ENCODE data around the gene RALGAPA2.

RALGAPA2 gene

DNA sequence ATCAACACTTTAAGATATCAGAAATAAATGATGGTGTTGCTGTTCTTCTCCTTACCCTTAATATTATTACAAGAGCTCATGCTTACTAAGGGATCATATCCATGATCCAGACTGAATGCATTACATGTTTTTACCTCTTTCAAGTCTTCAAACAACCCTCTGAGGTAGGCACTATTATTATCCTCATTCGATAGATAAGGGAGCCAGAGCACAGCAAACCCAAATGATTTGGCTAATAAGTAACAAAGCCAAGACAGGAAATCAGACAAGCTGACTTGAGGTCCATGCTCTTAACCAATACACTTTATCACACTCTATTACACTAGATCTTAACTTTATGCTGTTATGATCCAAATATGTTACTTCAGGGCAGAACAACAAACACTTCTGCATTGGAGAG is 145.9 kb downstream of the RALGAPA2 start:
- no peak for DNase-seq (ENCODE audit: low read depth in 1 of 2, low spot score in 1 of 2)
- Histone ChIP-seq H3K27ac (replicated peaks) (no peak overlapping the region), H3K27me3 (ENCODE audit: insufficient read depth, poor library complexity, severe bottlenecking) (no peaks in the 10 kb centered on the region), H3K4me3 (replicated peaks; ENCODE audit: insufficient read depth, low read length) (no peak overlapping the region)
- TF ChIP-seq, protein P1, sequence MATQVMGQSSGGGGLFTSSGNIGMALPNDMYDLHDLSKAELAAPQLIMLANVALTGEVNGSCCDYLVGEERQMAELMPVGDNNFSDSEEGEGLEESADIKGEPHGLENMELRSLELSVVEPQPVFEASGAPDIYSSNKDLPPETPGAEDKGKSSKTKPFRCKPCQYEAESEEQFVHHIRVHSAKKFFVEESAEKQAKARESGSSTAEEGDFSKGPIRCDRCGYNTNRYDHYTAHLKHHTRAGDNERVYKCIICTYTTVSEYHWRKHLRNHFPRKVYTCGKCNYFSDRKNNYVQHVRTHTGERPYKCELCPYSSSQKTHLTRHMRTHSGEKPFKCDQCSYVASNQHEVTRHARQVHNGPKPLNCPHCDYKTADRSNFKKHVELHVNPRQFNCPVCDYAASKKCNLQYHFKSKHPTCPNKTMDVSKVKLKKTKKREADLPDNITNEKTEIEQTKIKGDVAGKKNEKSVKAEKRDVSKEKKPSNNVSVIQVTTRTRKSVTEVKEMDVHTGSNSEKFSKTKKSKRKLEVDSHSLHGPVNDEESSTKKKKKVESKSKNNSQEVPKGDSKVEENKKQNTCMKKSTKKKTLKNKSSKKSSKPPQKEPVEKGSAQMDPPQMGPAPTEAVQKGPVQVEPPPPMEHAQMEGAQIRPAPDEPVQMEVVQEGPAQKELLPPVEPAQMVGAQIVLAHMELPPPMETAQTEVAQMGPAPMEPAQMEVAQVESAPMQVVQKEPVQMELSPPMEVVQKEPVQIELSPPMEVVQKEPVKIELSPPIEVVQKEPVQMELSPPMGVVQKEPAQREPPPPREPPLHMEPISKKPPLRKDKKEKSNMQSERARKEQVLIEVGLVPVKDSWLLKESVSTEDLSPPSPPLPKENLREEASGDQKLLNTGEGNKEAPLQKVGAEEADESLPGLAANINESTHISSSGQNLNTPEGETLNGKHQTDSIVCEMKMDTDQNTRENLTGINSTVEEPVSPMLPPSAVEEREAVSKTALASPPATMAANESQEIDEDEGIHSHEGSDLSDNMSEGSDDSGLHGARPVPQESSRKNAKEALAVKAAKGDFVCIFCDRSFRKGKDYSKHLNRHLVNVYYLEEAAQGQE (IDR thresholded peaks at IDR 0.05; ENCODE audit: insufficient replicate concordance, low read depth) = no peak
- TF ChIP-seq GABPA (IDR thresholded peaks at IDR 0.05; ENCODE audit: low read depth) (no peak), POLR2AphosphoS5 (IDR thresholded peaks at IDR 0.05; ENCODE audit: low read depth) (no peak), SPI1 (IDR thresholded peaks at IDR 0.05; ENCODE audit: borderline replicate concordance, low read depth) (no peak)
- TF ChIP-seq, protein P2, sequence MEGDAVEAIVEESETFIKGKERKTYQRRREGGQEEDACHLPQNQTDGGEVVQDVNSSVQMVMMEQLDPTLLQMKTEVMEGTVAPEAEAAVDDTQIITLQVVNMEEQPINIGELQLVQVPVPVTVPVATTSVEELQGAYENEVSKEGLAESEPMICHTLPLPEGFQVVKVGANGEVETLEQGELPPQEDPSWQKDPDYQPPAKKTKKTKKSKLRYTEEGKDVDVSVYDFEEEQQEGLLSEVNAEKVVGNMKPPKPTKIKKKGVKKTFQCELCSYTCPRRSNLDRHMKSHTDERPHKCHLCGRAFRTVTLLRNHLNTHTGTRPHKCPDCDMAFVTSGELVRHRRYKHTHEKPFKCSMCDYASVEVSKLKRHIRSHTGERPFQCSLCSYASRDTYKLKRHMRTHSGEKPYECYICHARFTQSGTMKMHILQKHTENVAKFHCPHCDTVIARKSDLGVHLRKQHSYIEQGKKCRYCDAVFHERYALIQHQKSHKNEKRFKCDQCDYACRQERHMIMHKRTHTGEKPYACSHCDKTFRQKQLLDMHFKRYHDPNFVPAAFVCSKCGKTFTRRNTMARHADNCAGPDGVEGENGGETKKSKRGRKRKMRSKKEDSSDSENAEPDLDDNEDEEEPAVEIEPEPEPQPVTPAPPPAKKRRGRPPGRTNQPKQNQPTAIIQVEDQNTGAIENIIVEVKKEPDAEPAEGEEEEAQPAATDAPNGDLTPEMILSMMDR (IDR thresholded peaks at IDR 0.05; ENCODE audit: insufficient read depth, low read length) = no peak

GRCh38 chr20:20564279-20564678 is 148.2 kb downstream of the RALGAPA2 start:
- TF ChIP-seq SPI1 (IDR thresholded peaks at IDR 0.05; ENCODE audit: borderline replicate concordance, low read depth) = no peak
- TF ChIP-seq, protein P1 (IDR thresholded peaks at IDR 0.05; ENCODE audit: insufficient replicate concordance, low read depth) = no peak
- no peak for TF ChIP-seq POLR2AphosphoS5 (IDR thresholded peaks at IDR 0.05; ENCODE audit: low read depth)
- no peak for DNase-seq (ENCODE audit: low read depth in 1 of 2, low spot score in 1 of 2)
- Histone ChIP-seq H3K4me3 (replicated peaks; ENCODE audit: insufficient read depth, low read length) (no peak overlapping the region), H3K27ac (replicated peaks) (no peak overlapping the region), H3K27me3 (ENCODE audit: insufficient read depth, poor library complexity, severe bottlenecking) (no peaks in the 10 kb centered on the region)

- H3K27me3 ChIP-seq (ENCODE audit: insufficient read depth, poor library complexity, severe bottlenecking) = no peaks in the 10 kb centered on the region
- DNase-seq (ENCODE audit: low read depth in 1 of 2, low spot score in 1 of 2) = no peak
- TF ChIP-seq POLR2AphosphoS5 (IDR thresholded peaks at IDR 0.05; ENCODE audit: low read depth) (no peak), SPI1 (IDR thresholded peaks at IDR 0.05; ENCODE audit: borderline replicate concordance, low read depth) (no peak), GABPA (IDR thresholded peaks at IDR 0.05; ENCODE audit: low read depth) (no peak)
- TF ChIP-seq, protein P2 (IDR thresholded peaks at IDR 0.05; ENCODE audit: insufficient read depth, low read length) = no peak
- TF ChIP-seq, protein P1 (IDR thresholded peaks at IDR 0.05; ENCODE audit: insufficient replicate concordance, low read depth) = no peak
- no peak overlapping the region for H3K4me3 ChIP-seq (replicated peaks; ENCODE audit: insufficient read depth, low read length)
- H3K27ac ChIP-seq (replicated peaks) = no peak overlapping the region
Observed at GRCh38 chr20:20562507-20562906, 149.9 kb downstream of the RALGAPA2 start.

Data from HL-60 (cell line).